GM12865 (cell line): ENCODE measurements around the gene PDGFA.

Source experiments
- DNase-seq: peaks from one replicate; pipeline ENCODE4 v3.0.0; 2010; ENCODE audit warnings: low read depth
- H3K4me3 ChIP-seq: 2 replicates; pipeline ENCODE4 v1.5.1; 2011; ENCODE audit warnings: mild to moderate bottlenecking, low read depth, low read length, control low read depth
- TF ChIP-seq, protein P1 (sequence below): IDR thresholded peaks from 2 replicates; pipeline ENCODE4 v1.5.1; 2011; ENCODE audit warnings: low read length, control low read depth, low read depth, inconsistent platforms; ENCODE audit not compliant: insufficient read depth; ENCODE audit errors: missing control alignments

Gene PDGFA

DNA sequence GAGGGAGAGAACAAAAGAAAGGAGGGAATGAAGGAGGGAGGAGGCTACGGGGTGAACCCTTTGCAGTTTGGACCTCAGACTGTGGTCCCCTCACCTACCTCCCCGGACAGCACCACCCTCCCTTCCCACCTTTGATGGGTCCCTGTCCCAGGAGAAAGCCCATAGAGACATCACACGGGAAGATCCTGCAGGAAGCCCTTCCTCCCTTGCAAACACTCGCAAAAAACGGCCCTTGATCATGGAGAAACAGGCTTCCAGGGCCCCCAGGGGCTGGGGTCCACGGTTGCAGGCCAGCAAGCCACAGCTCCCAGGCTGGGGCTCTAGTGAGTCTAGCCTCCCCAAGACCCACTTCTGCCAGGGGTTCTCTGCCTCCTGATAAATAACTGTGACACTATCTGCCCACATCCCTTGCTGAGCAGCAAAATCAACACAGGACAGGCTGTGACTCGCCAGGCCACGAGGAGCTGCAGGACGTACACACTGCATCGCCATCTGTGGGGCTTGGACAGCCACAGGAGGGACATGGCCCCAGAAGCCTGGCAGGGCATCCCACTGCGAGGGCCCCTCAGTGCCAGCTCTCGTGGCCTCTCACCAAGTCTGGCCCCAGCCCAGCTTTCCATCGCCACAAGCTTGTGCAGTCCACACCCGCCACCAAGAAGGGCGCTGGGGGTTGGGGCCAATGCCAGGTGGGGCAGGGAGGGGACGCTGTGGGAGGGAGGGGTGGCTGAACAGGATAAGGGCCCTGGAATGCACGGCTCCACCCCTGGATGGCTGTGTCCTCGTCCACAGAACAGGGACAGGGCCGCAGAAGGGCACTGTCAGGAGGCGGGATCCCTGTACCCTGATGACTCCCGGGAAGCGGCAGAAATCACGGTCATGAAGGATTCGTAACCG, 34.2 kb downstream of the PDGFA start:
- H3K4me3 ChIP-seq = no peak overlapping the region
- DNase-seq = no peak
- TF ChIP-seq, protein P1, sequence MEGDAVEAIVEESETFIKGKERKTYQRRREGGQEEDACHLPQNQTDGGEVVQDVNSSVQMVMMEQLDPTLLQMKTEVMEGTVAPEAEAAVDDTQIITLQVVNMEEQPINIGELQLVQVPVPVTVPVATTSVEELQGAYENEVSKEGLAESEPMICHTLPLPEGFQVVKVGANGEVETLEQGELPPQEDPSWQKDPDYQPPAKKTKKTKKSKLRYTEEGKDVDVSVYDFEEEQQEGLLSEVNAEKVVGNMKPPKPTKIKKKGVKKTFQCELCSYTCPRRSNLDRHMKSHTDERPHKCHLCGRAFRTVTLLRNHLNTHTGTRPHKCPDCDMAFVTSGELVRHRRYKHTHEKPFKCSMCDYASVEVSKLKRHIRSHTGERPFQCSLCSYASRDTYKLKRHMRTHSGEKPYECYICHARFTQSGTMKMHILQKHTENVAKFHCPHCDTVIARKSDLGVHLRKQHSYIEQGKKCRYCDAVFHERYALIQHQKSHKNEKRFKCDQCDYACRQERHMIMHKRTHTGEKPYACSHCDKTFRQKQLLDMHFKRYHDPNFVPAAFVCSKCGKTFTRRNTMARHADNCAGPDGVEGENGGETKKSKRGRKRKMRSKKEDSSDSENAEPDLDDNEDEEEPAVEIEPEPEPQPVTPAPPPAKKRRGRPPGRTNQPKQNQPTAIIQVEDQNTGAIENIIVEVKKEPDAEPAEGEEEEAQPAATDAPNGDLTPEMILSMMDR = no peak

DNA sequence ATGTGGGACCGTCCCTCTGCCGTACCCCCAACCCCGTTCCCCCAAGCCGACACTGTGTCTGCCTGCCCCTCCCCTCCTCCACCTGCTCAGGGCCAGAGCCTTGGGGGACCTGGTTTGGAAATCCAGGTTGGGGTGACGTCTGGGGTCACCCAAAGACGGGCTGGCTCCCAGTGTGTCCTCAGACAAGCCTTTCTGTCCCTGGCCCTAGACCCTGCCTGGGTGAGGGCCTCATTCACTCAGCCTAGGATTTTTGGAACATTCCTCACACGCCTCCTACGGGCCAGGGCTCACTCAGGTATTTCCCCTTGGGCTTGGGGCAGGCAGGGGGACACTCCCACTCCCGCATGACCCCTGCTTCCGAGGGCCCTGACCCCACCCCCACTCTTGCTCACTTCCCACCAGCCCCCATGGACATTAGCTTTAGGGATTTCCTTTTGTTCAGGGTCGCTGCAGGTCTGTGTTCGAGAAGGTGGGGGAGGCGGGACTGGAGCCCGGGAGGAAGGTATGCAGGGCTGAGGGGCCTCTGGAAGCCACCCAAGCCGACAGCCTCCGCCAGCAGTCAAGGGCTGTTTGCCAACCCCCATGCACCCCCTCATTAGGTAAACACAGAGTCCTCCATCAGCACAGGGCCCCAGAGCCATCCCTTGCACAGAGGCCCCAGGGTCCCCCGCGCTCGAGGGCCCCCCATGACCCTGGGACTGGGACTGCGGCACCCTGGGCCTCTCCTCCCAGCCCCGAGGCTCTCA, 35.1 kb downstream of the PDGFA start:
- DNase-seq = no peak
- H3K4me3 ChIP-seq = no peak overlapping the region
- TF ChIP-seq, protein P1 = no peak

DNA sequence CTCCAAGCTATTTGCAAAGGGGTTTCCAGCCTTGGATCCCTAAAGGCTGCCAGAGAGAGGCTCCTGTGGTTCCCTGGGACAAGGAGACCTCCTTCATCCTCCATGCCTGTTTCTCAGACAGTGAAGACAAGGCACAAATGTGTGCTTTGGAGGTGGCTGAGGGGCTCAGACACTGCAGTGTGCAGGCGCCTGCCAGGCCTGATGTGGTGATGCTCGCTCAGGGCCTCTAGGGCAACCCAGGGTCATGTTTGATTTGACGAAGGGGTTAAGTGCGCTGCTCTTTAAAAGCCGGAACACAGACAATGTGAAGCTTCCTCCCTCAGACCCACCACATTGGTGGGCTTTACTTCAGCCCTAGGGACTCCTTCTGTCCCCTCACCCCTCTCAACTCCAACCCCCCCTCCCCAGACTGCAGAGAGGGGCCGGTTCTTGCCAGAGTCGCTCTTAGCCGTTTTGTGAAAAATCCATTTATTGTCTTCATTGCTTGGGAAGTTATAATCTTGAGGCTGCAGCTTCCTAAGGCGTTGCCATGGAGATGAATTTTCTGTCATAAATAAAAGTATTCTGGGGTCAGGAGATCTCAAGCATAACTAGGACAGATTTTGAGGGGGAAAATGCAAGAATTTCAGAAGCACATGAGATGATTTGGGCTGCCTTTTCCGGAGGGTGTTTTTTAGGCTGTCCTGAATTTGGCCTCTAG, 35.8 kb downstream of the PDGFA start:
- TF ChIP-seq, protein P1 = no peak
- H3K4me3 ChIP-seq = no peak overlapping the region

DNA sequence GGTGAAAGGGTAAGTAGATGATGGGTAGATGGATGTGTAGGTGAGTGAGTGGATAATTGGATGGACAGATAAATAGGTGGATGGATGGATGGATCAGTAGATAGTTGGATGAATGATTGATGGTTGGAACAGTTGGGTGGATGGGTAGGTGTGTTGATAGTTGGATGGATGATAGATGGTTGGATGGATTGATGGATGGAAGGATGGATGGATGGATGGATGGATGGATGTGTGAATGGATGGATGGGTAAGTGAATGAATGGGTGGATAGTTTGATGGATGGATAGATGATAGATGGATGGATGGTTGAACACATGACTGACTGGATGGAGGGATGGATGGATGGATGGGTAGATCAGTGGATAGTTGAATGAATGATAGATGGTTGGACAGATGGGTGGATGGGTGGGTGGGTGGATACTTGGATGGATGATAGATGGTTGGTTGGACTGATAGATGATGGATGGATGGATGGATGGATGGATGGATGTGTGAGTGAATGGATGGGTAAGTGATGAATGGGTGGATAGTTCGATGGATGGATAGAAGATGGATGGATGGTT, 37.0 kb downstream of the PDGFA start:
- no peak for DNase-seq
- H3K4me3 ChIP-seq = no peak overlapping the region
- TF ChIP-seq, protein P1 = no peak

More for the DNA sequence above, 35.8 kb downstream of the PDGFA start:
- no peak for DNase-seq

DNA sequence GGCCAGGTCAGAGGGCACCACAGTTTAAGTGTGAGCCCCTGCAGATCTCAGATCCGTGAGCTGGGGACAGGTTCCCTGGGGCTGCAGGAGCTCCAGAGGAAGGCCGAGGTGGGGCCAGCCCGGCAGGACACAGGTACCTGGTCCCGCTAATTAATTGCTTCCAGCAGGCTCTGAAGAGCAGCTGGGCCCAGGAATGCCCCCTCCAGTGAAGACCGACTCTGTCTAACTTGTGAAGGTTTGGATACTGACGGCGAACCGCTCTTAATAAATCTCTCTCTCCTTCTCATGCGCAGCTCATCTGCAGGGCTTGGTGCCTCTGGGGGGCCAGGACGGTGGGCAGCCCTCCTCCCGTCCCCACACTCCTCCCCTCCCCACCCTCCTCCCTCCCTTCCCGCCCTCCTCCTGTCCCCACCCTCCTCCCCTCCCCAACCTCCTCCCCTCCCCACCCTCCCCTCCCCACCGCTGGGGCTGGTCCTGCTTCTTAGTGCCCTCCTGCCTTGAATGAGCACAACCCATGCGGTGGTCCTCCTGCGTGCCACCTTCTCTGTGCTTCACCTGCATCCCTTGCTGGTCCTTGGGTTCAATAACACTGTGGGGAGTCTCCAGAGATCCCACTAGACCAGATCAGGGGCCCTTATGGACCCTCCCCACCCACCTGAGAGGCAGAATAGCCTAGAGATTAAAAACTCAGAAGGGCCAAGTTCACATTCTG, 38.3 kb downstream of the PDGFA start:
- TF ChIP-seq, protein P1 = no peak
- no peak for DNase-seq
- no peak overlapping the region for H3K4me3 ChIP-seq
